Measurements from ENCODE around the gene TMEM231.
A peak's percentile ranks its signal among the peaks of the same experiment; 100 is the strongest.
"Not testable (repeated sequence)": the region's sequence is repeated elsewhere in the genome, so short reads cannot be mapped to it uniquely, and the experiment has no call there.

TMEM231 gene

DNA sequence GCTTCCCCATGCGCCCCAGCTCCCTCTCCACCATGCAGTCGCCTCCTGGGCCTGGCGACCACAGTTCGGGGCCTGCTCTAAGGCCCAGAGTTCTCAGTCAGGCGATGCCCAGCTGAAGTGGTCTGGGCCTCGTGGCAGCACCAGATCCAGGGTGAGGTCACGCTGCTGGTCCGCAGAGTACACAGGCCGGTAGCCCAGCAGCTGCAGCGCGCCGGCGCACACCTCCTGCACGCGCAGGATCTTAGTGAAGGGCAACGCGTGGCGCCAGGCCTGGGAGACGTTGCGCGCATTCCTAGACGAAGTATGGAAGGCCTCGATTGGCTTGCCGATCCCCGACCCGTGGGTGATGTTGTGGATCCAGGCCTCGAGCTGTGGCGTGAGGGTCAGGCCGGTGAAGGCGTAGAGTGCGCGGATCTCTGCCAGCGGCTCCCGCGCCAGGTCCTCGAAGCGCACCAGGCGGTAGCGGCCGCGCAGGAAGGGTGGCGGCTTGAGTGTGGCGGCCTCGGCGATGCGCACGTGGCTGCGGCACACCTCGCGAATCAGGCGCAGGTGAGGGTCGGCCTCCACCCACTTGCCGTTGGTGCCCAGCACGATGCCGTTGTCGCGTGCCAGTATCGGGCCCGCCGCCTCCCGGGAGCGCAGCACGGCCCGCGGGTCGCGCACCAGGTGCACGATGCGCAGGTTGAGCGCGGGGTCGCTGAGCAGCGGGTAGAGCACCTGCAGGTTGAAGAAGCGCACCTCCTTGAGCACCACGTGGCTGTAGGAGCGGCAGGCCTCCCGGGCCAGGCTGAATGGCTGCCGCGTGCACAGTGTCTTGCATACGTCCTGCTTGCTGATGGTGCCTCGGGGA is 26.8 kb downstream of the TMEM231 start:
- DNase-seq = no peak

DNA sequence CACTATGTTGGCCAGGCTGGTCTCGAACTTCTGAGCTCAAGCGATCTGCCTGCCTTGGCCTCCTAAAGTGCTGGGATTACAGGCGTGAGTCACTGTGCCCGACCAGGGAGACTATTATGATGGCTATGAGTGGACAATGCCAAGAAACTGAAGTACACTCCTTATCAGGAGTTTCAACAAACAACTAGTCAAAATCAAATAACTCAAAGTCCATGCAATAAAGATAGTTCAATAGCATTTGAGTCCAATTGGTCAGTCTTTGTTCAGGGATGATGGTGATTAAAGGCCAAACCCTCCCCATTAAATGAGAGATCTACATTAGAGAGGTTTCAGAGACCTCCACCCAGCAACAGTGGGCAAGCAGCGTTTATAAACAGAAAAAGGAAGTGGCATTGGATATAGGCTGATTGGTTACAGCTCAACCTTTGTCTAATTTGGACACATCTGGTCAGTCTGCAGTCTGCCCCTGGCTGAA is 28.2 kb downstream of the TMEM231 start:
- DNase-seq = no peak

DNA sequence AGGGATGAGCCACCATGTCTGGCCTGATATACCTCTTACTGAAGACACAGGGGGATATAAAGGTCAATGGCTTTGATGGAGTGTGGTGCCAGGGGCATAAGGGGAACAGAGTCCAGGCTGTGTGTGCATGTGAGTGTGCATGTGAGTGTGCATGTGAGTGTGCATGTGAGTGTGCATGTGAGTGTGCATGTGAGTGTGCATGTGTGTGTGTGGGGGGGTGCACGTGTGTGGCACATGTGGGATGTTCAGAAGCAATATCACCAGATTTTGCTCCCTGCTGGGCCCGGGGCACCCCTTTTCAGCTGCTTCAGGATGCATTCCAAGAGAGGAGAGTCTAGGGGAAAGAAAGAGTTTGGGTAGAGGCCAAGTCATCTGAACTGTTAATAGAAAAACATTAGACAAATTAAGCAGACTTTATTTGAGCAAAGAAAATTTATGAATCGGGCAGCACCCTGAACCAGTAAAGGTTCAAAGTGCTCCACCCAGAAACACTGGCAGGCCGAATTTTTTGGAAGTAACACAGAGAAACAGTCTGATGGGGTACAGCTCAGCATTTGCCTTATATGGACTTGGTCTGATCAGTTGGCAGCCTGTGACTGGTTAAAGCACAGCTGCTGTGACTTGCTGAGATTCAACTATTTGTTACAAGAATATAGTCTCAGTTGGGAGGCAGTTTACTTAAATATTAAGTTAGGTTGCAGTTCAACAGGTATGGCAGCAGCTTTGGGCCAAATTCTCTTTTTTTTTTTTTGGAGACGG is 29.8 kb downstream of the TMEM231 start:
- DNase-seq = no peak

DNA sequence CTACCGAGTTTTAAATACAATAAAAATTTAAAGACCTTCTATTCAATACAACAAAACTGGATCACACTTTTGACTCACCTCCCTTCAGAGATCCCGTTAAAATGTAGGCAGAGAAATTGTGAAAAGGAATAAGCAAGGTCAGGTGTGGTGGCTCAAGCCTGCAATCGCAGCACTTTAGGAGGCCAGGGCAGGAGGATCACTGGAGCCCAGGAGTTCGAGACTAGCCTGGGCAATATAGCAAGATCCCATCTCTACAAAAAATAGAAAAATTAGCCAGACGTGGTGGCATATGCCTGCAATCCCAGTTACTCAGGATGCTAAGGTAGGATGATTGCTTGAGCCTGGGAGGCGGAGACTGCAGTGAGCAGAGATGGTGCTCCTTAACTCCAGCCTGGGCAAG is 36.9 kb downstream of the TMEM231 start:
- DNase-seq = no peak

DNA sequence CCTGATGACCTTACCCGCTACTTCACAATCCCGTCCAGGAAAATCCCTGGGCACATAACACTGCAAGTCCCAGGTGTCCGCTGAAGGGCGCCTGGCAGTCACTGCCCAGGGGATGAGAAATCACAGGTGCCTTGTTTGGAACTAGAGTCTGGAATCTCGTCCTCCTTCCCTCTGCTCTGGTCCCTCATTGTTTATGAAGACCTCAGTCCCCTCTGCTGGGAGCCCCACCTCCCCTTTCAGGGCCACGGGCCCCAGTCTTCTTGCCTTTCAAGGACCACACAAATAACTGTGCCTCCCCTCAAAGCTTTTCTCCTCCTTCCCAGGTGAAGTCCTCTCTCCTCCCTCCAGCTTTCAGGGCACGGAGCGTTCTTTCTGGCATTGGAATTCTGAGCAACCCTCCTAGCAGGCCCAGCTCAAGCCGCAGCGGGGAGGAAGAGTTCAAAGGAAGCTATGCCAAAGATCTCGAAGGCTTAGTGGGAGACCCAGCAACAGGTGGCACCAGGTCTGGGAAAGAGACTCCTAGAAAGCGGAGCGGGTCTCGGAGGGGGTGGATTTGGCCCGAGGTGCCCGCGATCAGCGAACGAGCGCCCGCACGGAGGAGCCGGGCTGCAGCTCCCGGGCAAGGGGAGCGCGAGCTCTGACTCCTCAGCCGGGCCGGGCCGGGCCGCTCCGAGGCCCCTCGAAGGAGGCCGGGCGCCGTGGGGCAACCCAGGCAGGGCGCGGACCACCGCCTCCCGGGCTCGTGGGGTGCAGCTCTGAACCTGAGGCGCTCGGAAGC is 39.7 kb downstream of the TMEM231 start:
- DNase-seq = peak; percentile 52

DNA sequence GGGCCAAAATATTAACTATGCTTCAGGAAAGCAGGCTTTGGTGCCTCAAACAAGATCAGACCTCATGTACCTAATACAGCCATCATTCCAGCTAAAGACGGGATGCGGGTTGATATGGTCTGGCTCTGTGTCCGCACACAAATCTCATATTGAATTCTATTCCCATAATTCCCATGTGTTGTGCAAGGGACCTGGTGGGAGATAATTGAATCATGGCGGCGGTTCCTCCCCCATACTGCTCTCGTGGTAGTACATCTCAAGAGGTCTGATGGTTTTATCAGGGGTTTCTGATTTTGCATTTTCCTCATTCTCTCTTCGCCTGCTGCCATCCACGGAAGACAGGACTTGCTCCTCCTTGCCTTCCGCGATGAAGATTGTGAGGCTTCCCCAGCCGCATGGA is 41.8 kb downstream of the TMEM231 start:
- no peak for DNase-seq

DNA sequence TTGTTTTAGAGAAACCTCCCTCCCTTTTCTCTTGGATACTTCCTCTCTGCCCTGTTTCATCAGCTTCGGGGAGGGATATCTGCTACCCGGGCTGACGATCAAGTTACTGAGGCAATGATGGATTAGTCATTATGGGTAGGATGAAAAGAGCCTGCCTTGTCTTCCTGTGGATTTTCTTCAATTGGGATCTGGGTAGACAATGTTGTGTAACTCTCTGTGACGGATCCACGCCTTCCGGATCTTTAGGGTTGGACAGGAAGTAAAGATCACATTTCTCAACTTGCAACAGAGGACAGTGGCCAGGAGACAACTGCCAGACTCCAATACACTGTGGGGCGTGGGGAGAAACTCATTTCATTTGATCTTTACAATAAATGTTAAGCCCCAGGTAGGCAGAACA is 49.5 kb downstream of the TMEM231 start:
- DNase-seq = no peak

DNA sequence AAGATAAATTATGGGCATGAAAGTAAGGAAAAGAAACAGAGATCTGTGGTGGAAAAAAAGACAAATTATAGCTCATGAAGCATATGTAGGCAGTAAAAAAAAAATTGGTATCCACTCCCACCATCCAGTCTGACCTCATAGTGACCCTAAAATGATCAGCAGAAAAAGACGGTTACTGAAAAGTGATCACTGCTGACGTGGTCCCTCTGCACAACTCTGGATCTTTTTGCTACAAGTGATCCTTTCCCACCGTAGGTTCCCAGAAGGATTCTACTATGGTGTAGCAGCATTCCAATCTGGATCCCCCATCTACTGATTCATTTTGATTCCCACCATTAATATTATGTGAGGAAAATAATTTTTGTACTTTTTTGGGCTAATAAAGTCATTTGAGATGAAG is 49.9 kb downstream of the TMEM231 start:
- DNase-seq = no peak

DNA sequence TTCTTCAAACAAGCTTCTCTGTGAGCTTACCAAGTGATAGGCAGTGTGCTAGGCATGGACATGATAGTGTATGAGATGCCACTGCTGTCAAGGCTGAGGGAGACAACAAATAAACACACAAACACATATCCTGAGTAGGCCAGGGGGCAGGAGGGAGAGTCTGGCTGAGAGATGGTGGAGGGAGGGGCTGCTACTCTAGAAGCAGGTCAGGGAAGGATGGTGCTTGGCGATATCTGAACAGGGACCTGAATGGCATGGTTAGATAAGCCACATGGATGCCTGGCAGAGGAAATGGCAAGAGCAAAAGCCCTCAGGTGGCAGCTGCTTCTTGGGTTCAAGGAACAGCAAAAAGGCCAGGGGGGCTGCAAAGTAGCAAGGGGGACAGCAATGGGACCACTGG is 52.3 kb downstream of the TMEM231 start:
- DNase-seq = no peak

DNA sequence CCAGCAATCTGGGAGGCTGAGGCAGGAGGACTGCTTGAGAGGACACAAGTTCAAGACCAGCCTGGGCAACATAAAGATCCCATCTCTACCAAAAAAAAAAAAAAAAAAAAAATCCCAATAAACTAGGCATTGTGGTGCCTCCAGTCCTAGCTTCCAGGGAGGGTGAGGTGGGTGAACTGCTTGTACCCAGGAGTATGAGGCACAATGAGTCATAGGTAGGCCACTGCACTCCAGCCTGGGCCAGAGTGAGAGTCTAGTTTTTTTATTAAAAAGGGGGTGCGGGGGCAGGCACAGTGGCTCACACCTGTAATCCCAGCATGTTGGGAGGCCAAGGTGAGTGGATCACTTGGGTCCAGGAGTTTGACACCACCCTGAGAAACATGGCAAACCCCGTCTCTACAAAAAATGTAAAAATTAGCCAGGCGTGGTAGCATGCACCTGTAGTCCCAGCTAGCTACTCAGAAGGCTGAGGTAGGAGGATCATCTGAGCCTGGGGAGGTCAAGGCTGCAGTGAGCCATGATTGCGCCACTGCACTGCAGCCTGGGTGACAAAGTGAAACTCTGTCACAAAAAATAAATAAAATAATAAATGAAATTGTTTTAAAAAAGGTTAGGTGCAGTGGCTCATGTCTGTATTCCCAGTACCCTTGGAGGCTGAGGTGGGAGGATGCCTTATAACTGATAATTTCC is 53.0 kb downstream of the TMEM231 start:
- no peak for DNase-seq

DNA sequence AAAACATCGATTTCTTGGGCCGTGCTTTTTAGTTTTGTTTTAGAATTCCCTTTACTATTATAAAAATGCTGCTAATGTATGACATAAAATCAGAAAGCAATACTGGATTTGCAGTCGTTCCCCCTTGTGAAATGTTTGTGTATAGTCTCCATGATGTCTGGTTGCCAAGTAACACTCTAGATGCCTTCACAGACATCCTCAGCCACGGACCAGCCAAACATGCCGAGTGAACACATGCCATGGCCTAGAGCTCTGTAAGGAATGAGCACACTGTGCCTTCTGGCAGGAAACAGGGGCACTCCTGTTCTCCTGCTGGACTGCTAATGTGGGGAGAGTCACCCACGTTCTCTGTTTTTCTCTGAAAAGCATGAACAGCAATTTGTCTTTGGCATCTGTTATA is 54.2 kb downstream of the TMEM231 start:
- DNase-seq = not testable (repeated sequence)

DNA sequence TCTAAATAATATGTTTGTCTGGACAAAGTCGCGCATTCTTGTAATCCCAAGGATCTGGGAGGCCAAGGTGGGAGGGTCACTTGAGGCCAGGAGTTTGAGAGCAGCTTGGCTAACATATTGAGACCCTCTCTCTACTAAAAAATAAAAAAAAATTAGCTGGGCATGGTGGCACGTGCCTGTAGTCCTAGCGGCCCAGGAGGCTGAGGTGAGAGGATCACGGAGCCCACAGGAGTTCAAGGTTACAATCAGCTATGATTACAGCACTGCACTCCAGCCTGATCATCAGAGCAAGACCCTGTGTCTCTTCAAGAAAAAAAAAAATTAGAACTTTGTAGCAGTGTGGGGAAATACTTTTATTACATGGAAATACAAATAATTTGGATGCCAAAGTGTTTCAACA is 54.7 kb downstream of the TMEM231 start:
- no peak for DNase-seq

DNA sequence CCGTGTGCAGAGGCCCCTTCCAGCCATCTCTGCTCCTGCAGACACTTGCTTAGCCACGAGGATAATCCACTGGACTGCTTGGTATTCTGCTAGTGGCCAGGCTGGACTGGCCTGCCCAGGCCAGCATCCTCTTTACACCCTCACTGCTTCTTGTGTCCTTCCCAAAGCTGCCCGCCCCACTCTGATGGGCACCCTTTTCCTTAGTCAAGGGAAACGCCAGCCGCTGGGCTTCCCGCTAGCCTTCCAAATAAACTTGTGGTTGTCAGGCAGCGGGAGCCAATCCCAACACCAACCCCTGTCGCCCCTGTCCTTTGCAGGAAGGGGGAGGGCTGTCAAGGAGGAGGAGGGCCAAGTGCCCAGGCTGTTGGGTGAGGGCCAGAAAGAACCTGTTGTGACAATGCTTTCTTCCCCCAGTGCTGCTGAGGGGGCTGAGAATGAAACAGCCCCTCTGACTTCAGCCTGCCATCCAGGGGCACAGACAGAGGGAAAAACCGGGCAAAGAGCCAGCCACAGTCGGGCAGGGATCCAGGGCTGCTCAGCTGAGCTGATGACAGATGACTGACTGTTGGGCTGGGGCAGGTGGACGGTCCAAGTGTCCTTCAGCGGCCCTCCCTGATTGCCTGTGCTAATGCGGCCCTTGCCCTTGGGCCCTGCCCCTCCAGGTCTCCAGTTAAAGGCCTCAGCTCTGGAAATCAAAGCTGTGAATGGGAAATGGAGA is 57.3 kb downstream of the TMEM231 start:
- peak; percentile 21 for DNase-seq

DNA sequence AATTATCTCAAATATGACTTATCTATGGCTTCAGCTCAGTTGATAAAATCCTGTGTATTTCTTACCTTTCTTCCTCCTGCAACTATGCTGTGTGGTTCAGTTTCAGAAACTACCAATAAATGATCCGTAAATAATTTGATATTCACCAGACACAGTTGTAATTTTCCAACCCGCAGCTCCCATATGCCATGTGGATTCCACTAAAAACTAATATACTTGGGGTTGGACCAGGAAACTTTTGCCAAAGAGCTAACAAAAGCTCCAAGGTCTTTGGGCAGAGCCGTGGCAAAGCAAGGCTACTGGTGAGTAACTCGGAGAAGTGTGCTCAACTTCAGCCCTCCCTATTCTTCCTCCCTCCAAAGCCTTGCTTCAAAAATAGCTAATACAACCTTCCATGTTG is 58.5 kb downstream of the TMEM231 start:
- DNase-seq = no peak

DNA sequence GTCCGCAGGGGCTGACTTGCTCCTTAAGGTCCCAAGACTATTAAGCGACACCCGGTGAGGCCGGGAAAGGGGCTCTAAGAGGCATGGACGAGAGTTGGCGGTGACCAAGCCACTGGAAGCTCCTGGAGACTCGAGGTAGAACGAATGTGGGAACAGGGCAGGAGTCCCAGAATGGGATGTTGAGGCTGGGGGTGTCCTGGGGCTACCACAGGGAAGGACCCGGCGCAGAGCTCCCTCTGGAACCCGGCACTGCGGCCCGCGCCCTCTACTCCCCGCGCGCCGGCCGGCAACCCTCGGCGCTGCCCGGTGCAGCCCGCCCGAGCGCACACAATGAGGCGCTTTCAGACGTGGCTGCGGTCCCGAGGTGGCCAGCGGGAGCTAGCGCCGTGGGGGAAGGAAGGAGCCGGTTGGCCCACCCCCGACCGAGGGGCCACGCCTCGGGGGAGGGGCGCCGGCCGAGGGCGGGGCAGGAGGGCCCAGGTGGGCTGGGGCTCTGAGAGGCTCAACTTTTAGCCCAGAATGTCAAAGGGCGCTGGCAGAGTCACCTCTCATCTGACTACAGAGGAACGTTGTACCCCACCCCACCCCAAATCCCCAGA is 60.9 kb downstream of the TMEM231 start, which contains the start of gene CHST6:
Gene CHST6, minus strand, starts transcription at position 366 of the 599 bp plus-strand sequence. CDS start 15,613 bp downstream, outside the sequence.
- DNase-seq = peak; percentile 70

DNA sequence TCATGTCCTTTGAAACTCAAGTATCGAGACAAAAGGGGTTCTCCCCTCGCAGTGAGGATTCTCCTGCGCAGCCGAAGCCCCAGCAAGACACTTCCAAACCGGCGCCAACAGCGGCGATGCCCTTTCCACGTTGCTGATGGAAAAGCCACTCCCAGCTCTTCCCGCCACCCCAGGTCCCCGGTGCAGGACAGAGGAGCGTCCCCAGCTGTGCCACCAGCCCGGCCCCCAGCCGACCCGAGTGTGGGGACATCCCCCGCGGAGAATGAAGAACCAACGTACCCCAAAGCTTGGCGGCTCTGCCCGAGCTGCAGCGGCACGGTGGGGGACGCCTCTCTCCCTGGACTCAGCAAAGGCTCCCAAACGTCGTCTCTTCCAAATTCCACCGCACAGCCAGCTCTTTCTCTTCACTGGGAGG is 61.4 kb downstream of the TMEM231 start:
- peak; percentile 33 for DNase-seq

DNA sequence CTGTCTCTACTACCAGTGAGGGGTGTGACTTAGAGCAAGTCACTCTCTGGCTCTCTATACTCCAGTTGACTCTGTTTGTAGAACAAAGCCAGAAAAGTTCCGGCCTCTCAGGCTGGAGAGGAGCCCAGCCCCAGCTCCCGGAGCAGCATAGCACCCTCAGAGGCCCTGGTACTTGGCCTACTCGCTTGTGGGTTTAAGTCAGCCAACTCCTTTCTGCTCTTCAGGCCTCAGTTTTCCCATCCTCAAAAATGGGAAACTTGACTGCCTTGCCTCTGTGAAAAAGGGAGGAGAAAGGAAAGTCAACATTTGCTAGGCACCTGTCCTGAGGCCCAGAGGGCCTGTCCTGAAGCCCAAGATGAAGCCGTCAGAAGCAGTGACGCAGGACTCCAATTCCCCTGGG is 61.9 kb downstream of the TMEM231 start:
- no peak for DNase-seq

DNA sequence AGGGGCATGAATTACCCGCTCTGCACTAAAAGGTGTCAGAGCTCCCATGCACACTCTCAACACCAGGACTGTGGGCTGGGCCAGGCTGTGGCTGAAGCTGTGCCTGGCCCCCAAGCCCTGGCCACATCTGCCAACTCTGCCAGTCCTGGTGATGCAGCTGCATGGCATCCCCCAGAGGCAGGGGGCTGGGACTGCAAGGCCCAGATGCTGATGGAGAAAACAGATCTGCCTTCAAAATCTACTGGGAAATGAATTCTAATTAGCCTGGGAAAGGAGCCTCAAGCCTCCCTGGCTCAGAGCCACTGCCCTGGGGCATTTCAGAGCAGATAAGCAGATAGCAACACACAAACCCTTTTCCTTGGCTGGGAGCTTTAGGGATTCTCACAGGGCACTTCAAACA is 64.2 kb downstream of the TMEM231 start:
- DNase-seq = no peak

DNA sequence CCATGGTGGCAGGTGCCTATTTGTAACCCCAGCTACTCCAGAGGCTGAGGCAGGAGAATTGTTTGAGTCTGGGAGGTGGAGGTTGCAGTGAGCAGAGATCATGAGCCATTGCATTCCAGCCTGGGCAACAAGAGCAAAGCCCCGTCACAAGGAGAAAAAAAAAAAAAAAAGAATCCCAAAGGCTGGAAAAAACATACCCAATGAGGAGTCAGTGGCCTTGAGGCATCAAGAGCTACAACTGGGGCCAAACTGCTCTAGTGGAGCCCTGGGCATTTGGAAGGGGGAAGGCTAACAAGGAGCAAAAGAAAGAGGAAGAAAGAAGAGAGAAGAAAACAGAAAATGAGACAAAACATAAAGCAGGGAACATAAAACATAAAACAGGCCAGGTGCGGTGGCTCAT is 67.7 kb downstream of the TMEM231 start:
- DNase-seq = no peak

Measured in NCI-H82 (cell line).